Panc1 (cell line): ENCODE measurements around the gene USPL1. TPM values are rescaled to one million over a fixed set of nuclear protein-coding genes. Genes with fewer than 3 reads are reported as not detected.

Source experiments
- ATAC-seq: fragments of 200-7000 bp; cut with Tn5 transposase; 2 replicates; pipeline ENCODE4 v1.9.1; 2020; ENCODE audit warnings: mild to moderate bottlenecking, moderate library complexity
- BruUV-seq: library from RNA; stranded (reverse); fragments of 400-500 nt; replicated peaks from 2 replicates; lab custom pipeline; 2021; lab: Mats Ljungman, UMichigan
- CTCF ChIA-PET: fragments of 300-600 bp; sonication (Branson Sonifier 250); formaldehyde crosslinking; loops from one replicate; lab custom pipeline; 2022; ENCODE audit warnings: antibody characterized with exemption; lab: Charles Lee
- POLR2A ChIA-PET: fragments of 300-600 bp; sonication (Branson Sonifier 250); formaldehyde crosslinking; loops from one replicate; lab custom pipeline; 2022; ENCODE audit warnings: antibody characterized with exemption; lab: Charles Lee
- DNase-seq: peaks from one replicate; pipeline ENCODE4 v3.0.0-alpha.2; 2010; ENCODE audit warnings: low read depth, low spot score
- H3K27ac ChIP-seq: 2 replicates; pipeline ENCODE4 v1.5.1; 2011; ENCODE audit warnings: mild to moderate bottlenecking, low read length, inconsistent platforms
- H3K27me3 ChIP-seq: fragments of 200-500 bp; sonication (Bioruptor generic); 2 replicates; pipeline ENCODE4 v1.6.0; 2014; ENCODE audit warnings: low read length, inconsistent platforms; ENCODE audit not compliant: control insufficient read depth, insufficient read depth
- H3K36me3 ChIP-seq: fragments of 200-500 bp; sonication (Bioruptor generic); 2 replicates; pipeline ENCODE4 v1.5.1; 2014; ENCODE audit warnings: inconsistent platforms, mild to moderate bottlenecking, low read length, moderate library complexity; ENCODE audit not compliant: control insufficient read depth, insufficient read depth
- H3K4me1 ChIP-seq: 2 replicates; pipeline ENCODE4 v1.5.1; 2011; ENCODE audit warnings: inconsistent platforms, mild to moderate bottlenecking, low read length, moderate library complexity; ENCODE audit not compliant: control insufficient read depth, insufficient read depth
- H3K4me3 ChIP-seq, 2 experiments: 2 replicates each; pipeline ENCODE4 v1.5.1; 2011 to 2012; ENCODE audit warnings: low read depth in 2 of 2, low read length in 2 of 2, mild to moderate bottlenecking in 2 of 2, inconsistent platforms in 1 of 2, moderate library complexity in 1 of 2
- H3K9me3 ChIP-seq: fragments of 200-500 bp; sonication (Bioruptor generic); 2 replicates; pipeline ENCODE4 v1.5.1; 2014; ENCODE audit warnings: low read depth, mild to moderate bottlenecking, inconsistent platforms, low read length, moderate library complexity; ENCODE audit not compliant: control insufficient read depth, insufficient read depth
- CTCF ChIP-seq: fragments of 450-650 bp; IDR thresholded peaks from 2 replicates; pipeline ENCODE4 v1.5.1; 2017; ENCODE audit warnings: mild to moderate bottlenecking
- POLR2AphosphoS5 ChIP-seq: IDR thresholded peaks from 2 replicates; pipeline ENCODE4 v1.6.1; 2012; ENCODE audit warnings: mild to moderate bottlenecking, low read depth, low read length, moderate library complexity
- REST ChIP-seq, 2 experiments: IDR thresholded peaks; 2 replicates each; pipeline ENCODE4 v1.6.1; 2011 to 2012; ENCODE audit warnings: low read depth in 2 of 2, control low read depth in 1 of 2, low read length in 1 of 2, mild to moderate bottlenecking in 1 of 2, moderate library complexity in 1 of 2; ENCODE audit not compliant: insufficient read depth in 1 of 2
- SIN3A ChIP-seq: IDR thresholded peaks from 2 replicates; pipeline ENCODE4 v1.6.1; 2012; ENCODE audit warnings: low read depth, mild to moderate bottlenecking, low read length, moderate library complexity, borderline replicate concordance; ENCODE audit not compliant: insufficient read depth
- TCF7L2 ChIP-seq: IDR thresholded peaks from 2 replicates; pipeline ENCODE4 v1.6.1; 2011; ENCODE audit warnings: mild to moderate bottlenecking, low read depth, low read length, inconsistent platforms
- in situ Hi-C: cut with HindIII; loops from 2 replicates; pipeline ENCODE4 v1.10.0; 2016; ENCODE audit warnings: low sequenced_read_pairs, low pct_unique_long_range_greater_than_20kb
- intact Hi-C: fragments of 100-400 bp; cut with micrococcal nuclease; formaldehyde crosslinking; loops from one replicate; pipeline ENCODE4 v1.10.0; 2022; ENCODE audit not compliant: unreplicated experiment
- total RNA-seq: library from RNA; stranded (reverse); gene quantifications from one replicate; pipeline ENCODE4 v1.2.1, GENCODE V29; 2021; ENCODE audit not compliant: unreplicated experiment

Gene USPL1
- total RNA-seq, 1 experiment from 2014 or later: 19.5 TPM

DNA sequence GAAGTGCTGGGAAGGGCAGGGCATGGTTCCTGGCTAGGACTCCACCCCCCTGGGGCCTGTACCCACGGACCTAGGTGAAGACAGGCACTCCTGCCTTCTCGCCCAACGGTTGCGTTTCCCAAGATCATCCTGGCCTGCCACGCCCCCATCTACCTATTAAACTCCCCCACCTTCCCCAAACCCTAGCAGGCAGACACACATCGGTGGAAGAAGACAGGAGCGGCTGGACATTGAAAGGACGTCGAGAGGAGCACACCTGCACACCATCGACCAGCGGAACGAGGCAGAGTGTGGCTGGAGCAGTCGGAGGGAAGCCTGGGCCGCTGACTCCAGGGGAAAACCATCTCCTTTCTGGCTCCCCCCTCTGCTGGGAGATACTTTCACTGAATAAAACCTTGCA is 72.0 kb downstream of the USPL1 start:
- BruUV-seq: no TSS peak
- ATAC-seq: peak; percentile 37
- in situ Hi-C loops: no loop called here

More for the DNA sequence above, 72.0 kb downstream of the USPL1 start:
- H3K27ac ChIP-seq: peak overlapping the region; percentile 89
- no peak for TF ChIP-seq POLR2AphosphoS5
- TF ChIP-seq REST (IDR thresholded peaks at IDR 0.05; ENCODE audit: insufficient read depth in 1 of 2, low read depth in 2 of 2, low read length in 1 of 2): no peak
- TF ChIP-seq TCF7L2: no peak
- no peak for TF ChIP-seq SIN3A
- no peak for TF ChIP-seq CTCF
- H3K9me3 ChIP-seq: no peaks in the 10 kb centered on the region
- DNase-seq: no peak
- H3K36me3 ChIP-seq: no peaks in the 10 kb centered on the region
- ChIA-PET CTCF (no interaction called here), POLR2A (no interaction called here)
- intact Hi-C loops: no loop called here
- peaks cover 2% of the 10 kb centered on the region; the same call in 1 of the 2 replicates for H3K4me1 ChIP-seq
- peak overlapping the region in 1 of 2 experiments; percentile 58; a peak in 2 of 4 replicates for H3K4me3 ChIP-seq
- H3K27me3 ChIP-seq: no peaks in the 10 kb centered on the region
